Left forelimb (tissue), 1 donor: ENCODE results near the gene MYO7B.

Experiments used
- DNase-seq: peaks from one replicate; pipeline ENCODE4 v3.0.0-alpha.2; 2018; ENCODE audit warnings: low spot score

Gene MYO7B

GRCh38 chr2:127637725-127638252, 102.3 kb downstream of the MYO7B start:
- DNase-seq: no peak

GRCh38 chr2:127638361-127639110, 103.1 kb downstream of the MYO7B start:
- DNase-seq: no peak

GRCh38 chr2:127639111-127639474, 103.6 kb downstream of the MYO7B start:
- no peak for DNase-seq

GRCh38 chr2:127640082-127641072, 104.9 kb downstream of the MYO7B start:
- DNase-seq: no peak

- DNase-seq: no peak
Observed at GRCh38 chr2:127641133-127641532, 105.7 kb downstream of the MYO7B start.

GRCh38 chr2:127641846-127642507, 106.5 kb downstream of the MYO7B start:
- DNase-seq: no peak

- DNase-seq: no peak
Observed at GRCh38 chr2:127642706-127643438, 107.4 kb downstream of the MYO7B start.

- DNase-seq: no peak
Observed at GRCh38 chr2:127643439-127644065, 108.1 kb downstream of the MYO7B start.

GRCh38 chr2:127644066-127645025, 108.9 kb downstream of the MYO7B start:
- DNase-seq: no peak

- DNase-seq: no peak
Observed at GRCh38 chr2:127645026-127645394, 109.5 kb downstream of the MYO7B start.

GRCh38 chr2:127645395-127646291, 110.2 kb downstream of the MYO7B start, which contains the start of gene GPR17:
GPR17 (plus strand) TSS chr2:127646153; CDS start chr2:127650736, 4,583 bp downstream.
- no peak for DNase-seq

- DNase-seq: no peak
Observed at GRCh38 chr2:127646487-127647241, 111.2 kb downstream of the MYO7B start.

- no peak for DNase-seq
Observed at GRCh38 chr2:127647242-127648190, 112.0 kb downstream of the MYO7B start.

GRCh38 chr2:127648321-127648720, 112.8 kb downstream of the MYO7B start:
- no peak for DNase-seq

GRCh38 chr2:127649100-127649611, 113.7 kb downstream of the MYO7B start:
- DNase-seq: no peak

GRCh38 chr2:127649684-127650040, 114.2 kb downstream of the MYO7B start:
- DNase-seq: no peak
